Myocyte (in vitro differentiated cells): ENCODE results near the gene ESPNL. TPM values are rescaled to one million over a fixed set of nuclear protein-coding genes. Genes with fewer than 3 reads are reported as not detected.

Source experiments
- DNase-seq: peaks from one replicate; pipeline ENCODE4 v3.0.0-alpha.2; 2012; ENCODE audit warnings: low read depth
- total RNA-seq: library from RNA; depleted of rRNA; stranded (reverse); fragments of >200 nt; gene quantifications from 2 replicates; pipeline ENCODE4 v1.2.3, GENCODE V29; 2014

Gene ESPNL
- total RNA-seq, 1 donor from 2014 or later: 7.4 TPM

DNA sequence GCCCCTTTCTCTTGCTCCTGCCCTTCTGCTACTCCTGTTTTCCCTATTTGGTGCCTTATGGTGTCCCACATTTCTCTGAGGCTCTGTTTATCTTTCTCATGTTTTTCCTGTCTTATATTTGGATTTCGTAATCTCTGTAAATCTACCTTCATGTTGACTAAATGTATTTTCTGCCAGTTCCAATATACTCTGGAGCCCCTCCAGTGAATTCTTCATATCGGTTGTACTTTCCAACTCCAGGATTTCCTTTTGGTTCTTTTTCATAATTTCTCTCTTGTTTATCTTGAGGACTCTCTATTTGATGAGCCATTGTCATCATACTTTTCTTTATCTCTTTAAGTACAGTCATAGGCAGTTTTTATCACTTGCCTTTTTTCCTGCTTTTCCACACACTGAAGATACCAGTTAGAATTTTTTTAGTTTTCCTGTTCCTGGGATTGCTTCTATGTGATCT is 20.2 kb upstream of the ESPNL start:
- DNase-seq: no peak

DNA sequence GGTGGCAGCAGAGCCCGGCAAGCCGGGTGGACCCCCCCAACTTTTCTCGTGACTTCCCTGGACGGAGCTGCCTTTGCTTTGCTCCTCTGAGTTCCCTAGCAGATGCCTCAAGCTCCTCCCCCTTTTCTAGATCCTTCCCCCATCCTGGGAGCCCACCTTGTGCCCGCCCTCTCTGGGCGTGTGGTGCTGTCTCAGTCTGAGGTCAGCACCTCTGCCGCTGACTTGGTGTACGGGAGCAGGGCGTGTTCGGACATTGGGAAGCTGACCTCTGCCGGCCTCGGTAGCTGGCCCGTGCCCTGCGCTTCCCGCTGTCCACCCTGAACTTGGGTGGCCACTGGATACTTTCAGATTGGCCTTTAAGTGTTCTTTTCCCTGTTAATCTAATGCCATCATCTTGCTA is 19.6 kb upstream of the ESPNL start:
- no peak for DNase-seq

DNA sequence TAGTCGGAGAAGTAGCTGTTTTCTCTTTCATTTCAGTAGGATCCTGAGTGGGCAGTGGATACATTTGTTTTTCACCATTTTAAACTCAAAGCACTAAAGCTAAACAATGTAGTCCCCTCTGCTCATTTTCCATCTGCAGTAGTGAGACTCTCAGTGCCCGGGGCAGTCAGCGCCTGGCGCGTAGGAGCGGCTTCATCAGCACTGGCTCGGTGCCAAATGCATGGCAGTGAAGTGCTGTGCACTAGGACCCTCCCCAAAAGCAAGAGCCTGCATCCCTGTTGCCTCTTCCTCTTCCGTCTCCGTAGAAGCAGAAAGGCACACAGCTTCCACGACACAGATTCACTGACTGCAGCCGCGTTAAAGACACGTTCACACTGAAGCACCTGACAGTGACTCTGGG is 19.0 kb upstream of the ESPNL start:
- no peak for DNase-seq

DNA sequence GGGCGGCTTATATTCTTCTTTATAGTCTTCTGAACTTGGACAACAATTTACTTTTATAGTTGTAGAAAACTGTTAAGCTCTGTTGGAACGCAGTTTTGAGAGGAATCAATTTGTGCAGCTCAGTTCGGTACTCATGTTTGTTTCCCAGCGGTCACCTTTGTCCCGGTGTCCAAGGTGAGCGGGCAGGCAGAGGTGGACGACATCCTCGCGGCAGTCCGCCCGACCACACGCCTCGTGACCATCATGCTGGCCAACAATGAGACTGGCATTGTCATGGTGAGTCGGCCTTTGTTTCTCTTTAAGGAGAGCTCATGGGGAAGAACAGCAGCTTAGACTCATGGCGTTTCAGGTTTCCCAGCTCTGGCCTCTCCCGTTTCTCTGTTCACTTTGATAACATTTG is 18.6 kb upstream of the ESPNL start:
- no peak for DNase-seq

DNA sequence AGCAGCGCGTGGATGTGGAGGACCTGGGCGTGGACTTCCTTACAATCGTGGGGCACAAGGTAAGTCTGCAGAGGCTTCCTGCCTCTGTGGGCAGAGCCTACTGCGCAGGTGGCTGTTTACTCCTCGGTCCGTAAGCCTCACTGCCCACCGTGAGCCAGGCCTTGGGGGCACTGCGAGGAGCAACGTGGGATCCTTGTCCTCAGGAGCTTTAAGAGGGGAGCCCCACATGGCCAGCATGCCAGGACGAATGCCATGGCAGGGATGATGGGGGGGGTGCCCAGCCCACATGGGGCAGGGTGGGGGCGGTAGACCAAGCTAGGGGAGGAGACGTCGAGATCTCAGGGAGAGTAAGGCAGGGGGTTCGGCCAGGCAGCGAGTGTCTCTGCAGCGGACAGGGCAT is 18.0 kb upstream of the ESPNL start:
- DNase-seq: no peak

DNA sequence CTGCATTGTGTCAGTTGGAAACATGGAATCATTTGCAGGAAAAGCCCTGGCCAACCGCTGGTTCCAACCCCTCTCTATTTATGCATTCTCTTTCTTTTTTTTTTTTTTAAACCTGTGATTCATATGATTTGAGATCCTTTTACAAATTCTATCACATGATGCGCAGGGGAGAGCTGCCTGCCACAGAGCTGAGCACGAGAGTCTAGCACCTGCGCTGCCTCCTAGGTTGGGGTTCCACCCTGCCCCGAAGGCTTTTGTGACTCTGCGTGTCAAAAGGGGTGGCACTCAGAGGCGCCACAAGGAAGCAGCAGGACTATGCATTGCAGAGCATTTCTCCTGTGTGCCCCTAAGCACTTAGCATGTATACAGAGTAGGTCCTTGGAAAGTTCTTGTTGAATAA is 17.3 kb upstream of the ESPNL start:
- no peak for DNase-seq

DNA sequence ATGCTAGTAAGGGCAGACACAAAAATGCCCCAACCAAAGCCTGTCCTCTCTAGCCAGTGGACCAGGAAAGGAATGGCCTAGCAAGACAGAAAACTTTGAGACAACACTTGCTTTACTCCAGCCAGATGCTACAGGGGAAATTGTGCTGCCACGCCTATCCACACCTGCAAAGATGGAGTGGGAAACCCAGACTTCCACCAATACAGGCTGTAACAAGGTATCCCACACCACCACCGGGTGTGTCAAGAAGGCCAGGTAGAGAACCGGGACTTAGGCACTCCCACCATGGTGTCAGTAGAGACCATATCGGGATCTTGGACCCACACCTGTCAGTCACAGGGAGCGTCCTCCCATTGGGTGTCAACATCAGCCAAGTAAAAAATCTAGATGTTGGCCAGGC is 16.2 kb upstream of the ESPNL start:
- DNase-seq: no peak

DNA sequence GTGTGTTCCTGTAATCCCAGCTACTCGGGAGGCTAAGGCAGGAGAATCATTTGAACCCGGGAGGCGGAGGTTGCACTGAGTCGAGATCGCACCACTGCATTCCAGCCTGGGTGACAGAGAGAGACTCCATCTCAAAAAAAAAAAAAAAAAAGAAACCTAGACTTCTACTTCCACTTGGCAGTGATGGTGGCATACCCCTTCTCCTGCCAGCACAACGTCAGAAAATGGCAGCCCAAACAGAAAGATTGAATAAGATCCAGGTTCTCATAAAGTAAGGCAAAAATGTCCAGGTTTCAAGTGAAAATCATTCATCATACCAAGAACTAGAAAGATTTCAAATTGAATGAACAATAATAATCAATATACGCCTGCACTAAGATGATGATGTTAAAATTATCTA is 15.4 kb upstream of the ESPNL start:
- no peak for DNase-seq

DNA sequence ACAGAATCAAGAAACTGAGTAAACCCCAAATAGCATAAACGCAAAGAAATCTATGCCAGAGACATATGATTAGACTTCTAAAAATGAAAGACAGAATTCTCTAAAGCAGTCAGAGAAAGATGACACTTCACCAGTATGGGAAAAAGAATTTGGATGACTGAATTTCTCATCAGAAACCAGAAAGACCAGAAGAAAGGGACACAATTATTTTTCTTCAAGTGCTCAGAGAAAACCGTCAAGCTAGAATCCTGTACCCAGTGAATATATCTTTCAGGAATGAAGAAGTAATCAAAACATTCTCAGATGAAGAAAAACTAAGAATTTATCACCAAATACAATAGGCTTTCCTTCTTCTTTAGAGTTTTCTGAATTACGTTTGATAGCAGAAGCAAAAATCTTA is 14.2 kb upstream of the ESPNL start:
- DNase-seq: no peak

DNA sequence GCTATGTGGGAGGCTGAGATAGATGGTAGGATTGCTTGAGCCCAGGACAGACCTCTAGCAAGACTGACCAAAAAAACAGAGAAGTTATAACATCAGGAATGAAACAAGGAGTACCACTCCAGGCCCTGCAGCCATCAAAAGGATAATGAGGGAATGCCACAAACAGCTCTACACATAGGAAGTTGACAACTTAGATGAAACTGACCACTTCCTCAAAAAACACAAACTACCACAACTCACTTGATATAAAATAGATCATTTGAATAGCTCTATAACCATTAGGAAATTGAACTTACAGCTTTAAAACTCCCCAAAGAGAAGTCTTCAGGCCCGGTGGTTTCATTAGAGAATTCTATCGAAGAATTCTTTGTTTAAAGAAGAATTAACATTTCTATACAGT is 12.9 kb upstream of the ESPNL start:
- no peak for DNase-seq

DNA sequence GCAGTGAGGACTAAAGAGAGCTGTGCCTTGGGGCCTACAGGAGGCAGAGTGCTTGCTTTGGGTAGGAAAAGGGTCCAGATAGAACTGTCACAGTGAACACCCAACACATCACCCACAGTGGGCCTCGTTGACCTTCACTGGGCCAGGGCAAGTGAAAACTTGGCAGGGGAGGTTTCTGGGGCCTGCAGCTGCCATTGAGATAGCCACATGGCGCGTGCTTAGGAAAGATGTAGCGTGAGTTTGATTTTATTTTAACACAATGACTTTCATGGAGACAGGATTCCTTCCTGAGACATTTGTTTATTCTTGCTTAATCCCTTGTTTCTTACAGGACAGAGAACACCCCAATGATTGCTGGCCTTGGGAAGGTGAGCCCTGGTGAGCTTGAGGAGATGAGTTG is 9.3 kb upstream of the ESPNL start:
- peak; percentile 7 for DNase-seq

DNA sequence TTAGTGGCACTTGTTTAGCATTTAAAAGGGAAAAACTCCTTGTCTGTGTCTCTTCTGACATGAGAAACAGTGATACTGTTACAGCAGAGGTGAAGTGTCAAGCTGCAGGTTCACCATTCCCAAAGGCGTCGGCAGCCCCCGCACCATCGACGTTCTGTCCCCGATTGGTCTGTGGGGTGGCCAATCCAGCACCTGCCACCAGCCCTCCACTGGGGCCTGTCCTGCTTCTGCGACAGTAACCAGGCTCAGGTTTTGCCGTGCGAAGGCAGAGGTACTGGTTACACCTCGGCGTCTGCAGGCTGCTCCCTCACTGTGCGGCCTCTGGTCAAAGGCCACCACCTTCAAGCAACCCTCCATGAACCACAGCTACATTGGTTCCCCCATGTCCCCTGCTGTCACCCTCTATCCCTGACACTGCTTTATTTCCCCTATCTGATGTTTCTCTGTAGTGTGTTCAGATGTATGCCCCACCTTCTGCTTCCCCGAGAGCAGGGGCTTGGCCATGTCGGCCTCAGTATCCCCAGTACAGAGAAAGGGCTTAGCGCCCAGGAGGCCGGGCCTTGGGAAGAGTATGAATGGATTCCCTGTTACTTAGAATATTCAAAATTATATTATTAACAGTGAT is 8.6 kb upstream of the ESPNL start:
- no peak for DNase-seq

DNA sequence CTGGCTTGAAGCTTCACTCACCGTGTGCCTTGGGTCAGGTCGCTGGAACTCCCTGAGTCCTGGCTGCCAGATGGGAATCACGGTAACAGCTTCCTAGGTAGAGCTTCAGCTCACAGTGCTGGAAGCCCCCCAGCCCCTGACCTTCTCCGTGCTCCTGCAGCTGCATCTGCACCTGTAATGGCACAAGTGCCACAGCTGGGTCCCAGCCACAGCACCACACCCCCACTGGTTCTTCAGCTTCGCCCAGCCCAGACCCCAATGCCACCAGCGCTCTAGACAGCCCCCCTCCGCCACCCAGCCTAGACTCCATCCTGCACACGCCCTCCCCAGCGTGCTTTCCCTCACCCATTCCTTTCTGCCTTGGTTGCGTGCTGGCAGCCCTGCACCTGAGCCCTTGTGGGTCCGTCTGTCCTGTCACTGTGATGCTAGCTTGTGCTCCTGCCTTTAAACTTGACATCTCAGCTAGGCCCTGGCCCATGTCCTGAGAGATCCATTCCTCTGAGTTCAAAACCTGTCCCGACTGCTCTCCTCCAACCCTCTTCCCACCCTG is 7.6 kb upstream of the ESPNL start:
- DNase-seq: no peak

DNA sequence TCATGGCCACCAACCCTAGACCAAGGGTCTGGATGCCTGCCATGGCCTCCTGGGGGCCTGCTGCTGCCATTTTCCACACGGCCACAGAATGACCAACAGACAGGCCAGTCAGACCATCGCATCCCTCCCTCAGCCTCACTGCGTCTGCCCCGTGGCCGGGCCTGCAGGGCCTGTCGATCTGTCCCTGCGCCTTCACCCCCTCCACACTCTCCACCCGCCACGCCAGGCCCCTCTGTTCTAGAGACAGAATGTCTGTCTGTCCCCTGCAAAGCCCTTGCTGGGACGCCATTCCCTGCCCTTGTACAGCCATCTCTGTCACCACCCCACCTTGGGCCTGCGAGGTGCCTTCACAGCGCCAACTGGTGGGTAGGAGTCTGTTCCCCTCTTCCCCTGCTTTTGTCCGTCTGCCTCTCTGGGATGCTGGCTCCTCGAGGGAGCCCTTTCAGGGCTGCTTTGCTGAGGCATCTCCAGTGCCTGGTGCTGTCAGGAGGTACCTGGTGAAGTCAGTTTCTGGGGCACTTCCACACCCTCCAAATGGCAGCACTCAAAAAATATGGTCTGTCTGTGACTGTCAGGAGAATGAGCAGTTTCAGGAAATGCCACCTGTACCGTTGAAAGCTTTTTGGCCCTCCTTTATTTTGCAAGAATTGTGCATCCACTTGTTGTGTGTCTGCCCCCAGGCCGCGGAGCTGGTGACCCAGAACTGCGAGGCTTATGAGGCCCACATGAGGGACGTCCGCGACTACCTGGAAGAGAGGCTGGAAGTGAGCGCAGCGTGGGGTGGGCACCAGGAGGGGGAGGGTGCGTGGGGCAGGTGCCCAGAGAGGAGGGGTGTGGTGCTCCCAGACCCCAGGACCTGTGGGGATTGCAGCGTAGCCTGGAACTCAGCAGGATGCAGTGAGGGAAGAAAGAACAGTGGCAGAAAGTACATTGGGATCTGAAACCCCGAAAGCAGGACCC is 6.7 kb upstream of the ESPNL start:
- no peak for DNase-seq

DNA sequence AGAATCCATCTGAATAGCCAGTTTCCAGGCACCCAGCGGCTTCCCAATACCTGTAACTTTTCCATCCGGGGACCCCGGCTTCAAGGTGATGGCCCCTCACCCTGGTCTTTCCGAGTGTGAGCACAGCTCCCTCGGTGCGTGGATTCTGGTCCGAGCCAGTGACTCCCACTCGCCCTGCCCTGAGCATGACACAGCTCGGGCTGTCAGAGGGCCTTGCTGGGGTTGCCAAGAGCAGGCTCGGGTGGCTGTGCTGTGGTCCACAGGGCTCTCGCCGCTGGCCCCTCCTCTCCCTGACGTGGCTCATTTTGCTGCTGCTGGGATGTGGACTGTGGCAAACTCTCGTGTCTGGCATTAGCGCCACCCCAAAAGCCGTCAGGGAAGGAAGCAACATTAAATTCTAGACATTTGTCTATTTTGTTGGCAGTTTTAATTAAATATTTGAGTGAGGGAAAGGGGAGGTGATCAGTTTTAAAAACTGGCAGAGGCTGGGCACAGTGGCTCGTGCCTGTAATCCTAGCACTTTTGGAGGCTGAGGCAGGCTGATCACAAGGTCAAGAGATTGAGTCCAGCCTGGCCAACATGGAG is 5.6 kb upstream of the ESPNL start:
- no peak for DNase-seq

DNA sequence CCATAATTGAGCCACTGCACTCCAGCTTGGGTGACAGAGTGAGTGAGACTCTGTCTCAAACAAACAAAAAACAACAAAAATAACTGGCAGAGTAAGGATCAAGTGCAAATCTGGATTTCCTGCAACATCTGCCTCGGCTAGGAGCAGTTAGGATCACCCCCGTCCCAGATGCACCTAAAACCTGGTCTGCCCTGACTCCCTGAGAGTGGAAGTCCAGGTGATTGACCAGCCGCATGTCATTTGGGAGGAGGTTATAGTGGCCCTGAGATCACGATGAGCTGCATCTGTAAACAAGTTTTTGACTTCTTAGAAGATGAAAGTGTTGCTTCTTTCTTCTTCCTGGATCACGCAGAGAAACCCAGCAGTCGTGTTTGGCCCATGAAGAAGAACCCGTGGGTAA is 5.0 kb upstream of the ESPNL start:
- DNase-seq: no peak

DNA sequence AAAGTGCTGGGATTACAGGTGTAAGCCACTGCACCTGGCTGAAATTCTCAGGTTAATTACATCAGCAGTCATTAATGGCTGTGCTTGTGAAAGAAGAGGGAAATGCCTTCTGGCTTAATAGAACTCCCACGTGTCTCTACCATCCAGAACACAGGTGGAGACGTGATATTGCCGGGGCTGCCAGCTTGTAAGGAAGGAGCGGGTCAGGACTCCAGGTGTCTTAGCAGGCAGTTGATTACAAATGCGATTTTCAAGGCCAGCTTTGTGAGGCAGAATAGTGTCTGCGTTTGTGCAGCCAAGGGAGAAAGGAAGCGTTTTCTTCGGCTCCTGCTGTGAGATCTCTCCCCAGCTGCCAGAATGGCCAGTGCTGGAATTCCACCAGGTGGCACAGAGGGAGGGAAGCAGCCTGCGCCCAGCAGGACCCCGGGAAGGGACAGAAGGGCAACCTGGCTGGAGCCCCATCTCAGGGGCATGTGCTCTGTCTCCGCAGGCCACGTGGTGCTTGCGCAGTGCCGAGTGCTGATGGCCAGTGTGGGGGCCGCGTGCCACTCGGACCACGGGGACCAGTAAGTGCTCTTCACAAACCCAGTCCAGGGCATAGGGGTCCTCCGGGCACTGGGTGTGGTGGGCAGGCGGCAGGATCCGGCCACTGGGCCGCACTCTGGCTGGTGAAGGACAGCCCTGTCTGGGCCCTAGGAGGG is 3.7 kb upstream of the ESPNL start:
- DNase-seq: no peak

DNA sequence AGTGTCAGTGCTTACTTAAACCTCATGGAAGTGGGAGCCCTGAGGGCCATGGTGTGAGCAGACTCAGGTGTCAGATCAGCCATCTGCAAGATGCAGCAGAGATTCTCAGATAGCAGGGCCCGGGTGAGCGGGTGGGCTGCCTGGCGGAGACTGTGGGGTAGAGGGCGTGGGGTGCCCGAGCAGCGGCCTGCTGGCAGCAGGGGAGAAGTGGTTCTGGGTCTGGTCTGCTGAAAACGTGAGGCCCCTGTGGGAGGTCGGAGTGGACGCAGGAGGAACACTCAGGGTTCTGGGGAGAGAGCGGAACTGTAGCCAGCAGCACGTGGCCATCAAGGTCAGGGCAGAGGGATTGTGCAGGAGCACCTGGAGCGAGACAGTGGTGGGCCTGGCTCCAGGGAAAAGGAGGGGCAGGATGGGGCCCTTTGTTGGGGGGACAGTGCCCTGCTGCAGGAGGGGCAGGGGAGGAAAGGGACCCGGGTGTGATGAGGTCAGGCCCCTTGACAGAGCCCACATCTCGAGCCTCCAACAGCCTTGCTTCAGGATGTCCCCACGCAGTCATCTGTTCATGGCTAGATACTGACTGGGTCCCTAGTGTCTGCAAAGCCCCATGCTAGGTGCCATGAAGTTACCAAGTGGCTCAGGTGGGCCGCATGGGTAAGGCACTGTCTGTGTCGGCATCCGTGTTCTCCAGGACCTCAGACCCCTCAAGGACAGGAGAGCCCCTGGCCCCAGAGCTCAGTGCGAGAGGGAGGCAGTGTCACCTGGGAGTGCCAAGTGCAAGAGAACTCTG is 2.7 kb upstream of the ESPNL start:
- DNase-seq: no peak

DNA sequence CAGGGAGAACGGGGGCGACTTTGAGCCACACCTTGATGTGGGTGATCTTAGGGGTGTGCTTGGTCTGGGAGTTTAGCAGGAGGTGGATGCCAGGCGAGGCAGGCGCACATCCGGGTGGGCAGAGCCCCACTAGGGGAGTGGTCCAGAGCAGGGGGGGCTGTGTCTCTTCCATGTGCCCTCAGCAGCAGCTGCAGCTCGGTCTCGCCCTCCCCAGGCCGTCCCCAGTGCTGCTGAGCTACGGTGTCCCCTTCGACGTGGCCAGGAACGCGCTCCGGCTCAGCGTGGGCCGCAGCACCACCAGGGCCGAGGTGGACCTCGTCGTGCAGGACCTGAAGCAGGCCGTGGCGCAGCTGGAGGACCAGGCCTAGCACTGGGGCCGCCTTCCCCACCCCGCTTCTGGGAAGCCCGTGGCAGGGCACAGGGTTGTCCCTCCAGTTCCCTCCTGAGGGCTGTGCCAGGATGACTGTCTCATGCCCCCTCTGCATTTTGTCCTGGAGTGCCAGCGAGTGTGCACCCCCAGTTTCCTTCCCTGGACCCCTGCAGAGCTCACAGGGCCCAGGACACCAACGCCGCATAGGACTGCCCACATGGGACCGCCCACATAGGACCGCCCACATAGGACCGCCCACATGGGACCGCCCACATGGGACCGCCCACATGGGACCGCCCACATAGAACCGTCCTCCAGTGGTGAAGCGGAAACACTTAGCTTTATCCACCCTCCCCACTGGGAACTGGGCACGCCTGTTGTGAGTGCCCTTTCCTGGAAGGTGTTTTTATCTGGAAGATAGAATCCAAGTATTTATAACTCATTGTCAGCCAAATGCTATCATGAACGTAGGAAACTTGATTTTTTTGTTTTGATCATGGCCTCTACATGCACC is 1.9 kb upstream of the ESPNL start:
- DNase-seq: no peak
